ENCODE data around the gene ACR. TPM values are rescaled to one million over a fixed set of nuclear protein-coding genes. Genes with fewer than 3 reads are reported as not detected.

Gene ACR
- total RNA-seq, 1 experiment from 2014 or later = not detected

- no peaks in the 10 kb centered on the region; the same call in 1 of the 2 replicates for H3K9me3 ChIP-seq (ENCODE audit: insufficient read depth, low read depth)
- intact Hi-C loops (cut with micrococcal nuclease; ENCODE audit: unreplicated experiment) = no loop called here
- no peaks in the 10 kb centered on the region for H3K27me3 ChIP-seq (ENCODE audit: insufficient read depth, low read depth)
- no peak overlapping the region for H2AFZ ChIP-seq
- DNase-seq = no peak
- H3K4me2 ChIP-seq = no peak overlapping the region
- H3K27ac ChIP-seq = no peak overlapping the region
- H3K79me2 ChIP-seq (ENCODE audit: low read depth) = no peaks in the 10 kb centered on the region
- H4K20me1 ChIP-seq (ENCODE audit: insufficient read depth) = no peaks in the 10 kb centered on the region
- ChIA-PET CTCF (no interaction called here), POLR2A (ENCODE audit: unreplicated experiment) (no interaction called here)
- H3K4me3 ChIP-seq = no peak overlapping the region
- 0 out of 2 replicates have a peak, but pooled peaks cover 4% of the 10 kb centered on the region for H3K4me1 ChIP-seq (replicated peaks; ENCODE audit: insufficient read depth)
- TF ChIP-seq EZH2 (IDR thresholded peaks at IDR 0.05; ENCODE audit: low read depth) = no peak
- H3F3A ChIP-seq (ENCODE audit: insufficient read depth, low read depth) = peaks cover 23% of the 10 kb centered on the region
- no peaks in the 10 kb centered on the region for H3K36me3 ChIP-seq (ENCODE audit: low read depth)
- no TSS peak for BruUV-seq (replicated peaks)
- H3K9me2 ChIP-seq (ENCODE audit: insufficient read depth) = no peaks in the 10 kb centered on the region
Observed at GRCh38 chr22:50693462-50693861, 44.5 kb upstream of the ACR start.

GRCh38 chr22:50694099-50694605 lies 43.9 kb upstream of the ACR start:
- Histone ChIP-seq H3K4me1 (replicated peaks; ENCODE audit: insufficient read depth) (0 out of 2 replicates have a peak, but pooled peaks cover 4% of the 10 kb centered on the region), H3K27me3 (ENCODE audit: insufficient read depth, low read depth) (no peaks in the 10 kb centered on the region), H3K36me3 (ENCODE audit: low read depth) (no peaks in the 10 kb centered on the region), H3K4me3 (no peak overlapping the region), H3K79me2 (ENCODE audit: low read depth) (no peaks in the 10 kb centered on the region), H3K9me2 (ENCODE audit: insufficient read depth) (no peaks in the 10 kb centered on the region), H3K27ac (no peak overlapping the region), H2AFZ (no peak overlapping the region), H3K9me3 (ENCODE audit: insufficient read depth, low read depth) (no peaks in the 10 kb centered on the region; the same call in 1 of the 2 replicates), H4K20me1 (ENCODE audit: insufficient read depth) (no peaks in the 10 kb centered on the region), H3K4me2 (no peak overlapping the region), H3F3A (ENCODE audit: insufficient read depth, low read depth) (peaks cover 23% of the 10 kb centered on the region)
- TF ChIP-seq EZH2 (IDR thresholded peaks at IDR 0.05; ENCODE audit: low read depth) (no peak), CTCF (conservative IDR thresholded peaks at IDR 0.05) (no peak)
- CTCF ChIA-PET = no interaction called here
- intact Hi-C loops (cut with micrococcal nuclease; ENCODE audit: unreplicated experiment) = no loop called here
- no TSS peak for BruUV-seq (replicated peaks)
- DNase-seq = no peak
- POLR2A ChIA-PET (ENCODE audit: unreplicated experiment) = interaction anchor here (0.6 kb wide), 1 partner anchor 568 kb away, joined by 3 read pairs; no protein-coding TSS in a partner anchor

DNA sequence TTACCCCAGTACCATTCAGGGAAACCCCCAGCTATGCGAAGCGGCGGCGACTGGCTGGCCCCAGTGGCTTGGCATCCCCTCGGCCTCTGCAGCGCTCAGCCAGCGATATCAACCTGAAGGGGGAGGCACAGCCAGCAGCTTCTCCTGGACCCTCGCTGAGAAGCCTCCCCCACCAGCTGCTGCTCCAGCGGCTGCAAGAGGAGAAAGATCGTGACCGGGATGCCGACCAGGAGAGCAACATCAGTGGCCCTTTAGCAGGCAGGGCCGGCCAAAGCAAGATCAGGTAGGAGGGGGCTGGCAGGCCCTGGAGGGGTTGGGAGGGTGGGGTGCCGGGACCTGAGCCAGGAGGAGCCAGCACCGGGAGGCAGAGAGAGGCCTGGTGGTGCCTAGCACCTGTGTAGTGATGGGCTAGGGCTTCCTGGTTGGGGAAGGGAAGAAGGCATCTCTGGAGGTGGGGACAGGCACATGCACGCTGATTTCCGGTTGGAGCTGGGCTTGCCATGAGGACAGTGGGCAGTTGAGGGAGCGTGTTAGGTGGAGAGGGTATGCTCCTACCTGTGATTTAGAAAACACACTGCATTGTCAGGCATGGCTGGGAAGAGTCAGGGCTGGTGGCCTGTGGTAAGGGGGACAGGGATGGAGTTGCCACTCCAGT lies 43.1 kb upstream of the ACR start:
- CTCF ChIA-PET = no interaction called here
- no peak for DNase-seq
- POLR2A ChIA-PET (ENCODE audit: unreplicated experiment) = interaction anchor here (0.6 kb wide), 1 partner anchor 568 kb away, joined by 3 read pairs; no protein-coding TSS in a partner anchor
- H4K20me1 ChIP-seq (ENCODE audit: insufficient read depth) = no peaks in the 10 kb centered on the region
- no peak overlapping the region for H3K4me2 ChIP-seq
- TF ChIP-seq CTCF (conservative IDR thresholded peaks at IDR 0.05) (no peak), EZH2 (IDR thresholded peaks at IDR 0.05; ENCODE audit: low read depth) (no peak)
- H3K9me2 ChIP-seq (ENCODE audit: insufficient read depth) = no peaks in the 10 kb centered on the region
- H3K27me3 ChIP-seq (ENCODE audit: insufficient read depth, low read depth) = no peaks in the 10 kb centered on the region
- no peak overlapping the region for H3K27ac ChIP-seq
- H3K79me2 ChIP-seq (ENCODE audit: low read depth) = no peaks in the 10 kb centered on the region
- no TSS peak for BruUV-seq (replicated peaks)
- intact Hi-C loops (cut with micrococcal nuclease; ENCODE audit: unreplicated experiment) = no loop called here
- no peak overlapping the region for H3K4me3 ChIP-seq
- peaks cover 23% of the 10 kb centered on the region for H3F3A ChIP-seq (ENCODE audit: insufficient read depth, low read depth)
- H3K9me3 ChIP-seq (ENCODE audit: insufficient read depth, low read depth) = no peaks in the 10 kb centered on the region; the same call in 1 of the 2 replicates
- no peak overlapping the region for H2AFZ ChIP-seq
- H3K36me3 ChIP-seq (ENCODE audit: low read depth) = no peaks in the 10 kb centered on the region
- 0 out of 2 replicates have a peak, but pooled peaks cover 4% of the 10 kb centered on the region for H3K4me1 ChIP-seq (replicated peaks; ENCODE audit: insufficient read depth)

All from PC-9 (cell line).